ENCODE data around the gene GLIPR1L1. TPM values are rescaled to one million over a fixed set of nuclear protein-coding genes. Genes with fewer than 3 reads are reported as not detected.

The GLIPR1L1 gene
- total RNA-seq, 1 donor from 2014 or later: not detected

DNA sequence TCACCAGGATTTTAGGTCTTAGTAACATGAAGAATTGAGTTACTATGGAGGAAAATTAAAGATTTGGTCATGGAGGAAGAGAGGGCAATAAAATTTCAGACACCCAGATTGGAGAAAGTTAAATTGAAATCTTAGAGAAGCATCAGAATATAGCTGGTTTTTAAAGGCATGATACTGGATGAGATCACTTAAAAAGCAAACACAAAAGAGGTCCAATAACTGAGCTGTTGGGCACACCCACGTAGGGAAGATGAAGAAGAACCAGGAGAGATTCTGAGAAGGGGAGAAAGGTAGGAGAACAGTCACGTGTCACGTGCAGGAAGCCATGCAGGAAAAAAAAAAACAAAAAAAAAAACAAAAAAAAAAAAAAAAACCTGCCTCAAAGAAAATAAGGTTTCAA, 23.1 kb upstream of the GLIPR1L1 start:
- Mint-ChIP-seq H3K4me3 (no peak overlapping the region), H3K4me1 (no peaks in the 10 kb centered on the region), H3K9me3 (peaks cover 3% of the 10 kb centered on the region), H3K27ac (no peak overlapping the region), H3K36me3 (no peaks in the 10 kb centered on the region), H3K27me3 (ENCODE audit: low read depth) (no peaks in the 10 kb centered on the region)
- DNase-seq (ENCODE audit: low spot score in 2 of 2, unreplicated experiment in 2 of 2): no peak
- TF ChIP-seq, protein P1, sequence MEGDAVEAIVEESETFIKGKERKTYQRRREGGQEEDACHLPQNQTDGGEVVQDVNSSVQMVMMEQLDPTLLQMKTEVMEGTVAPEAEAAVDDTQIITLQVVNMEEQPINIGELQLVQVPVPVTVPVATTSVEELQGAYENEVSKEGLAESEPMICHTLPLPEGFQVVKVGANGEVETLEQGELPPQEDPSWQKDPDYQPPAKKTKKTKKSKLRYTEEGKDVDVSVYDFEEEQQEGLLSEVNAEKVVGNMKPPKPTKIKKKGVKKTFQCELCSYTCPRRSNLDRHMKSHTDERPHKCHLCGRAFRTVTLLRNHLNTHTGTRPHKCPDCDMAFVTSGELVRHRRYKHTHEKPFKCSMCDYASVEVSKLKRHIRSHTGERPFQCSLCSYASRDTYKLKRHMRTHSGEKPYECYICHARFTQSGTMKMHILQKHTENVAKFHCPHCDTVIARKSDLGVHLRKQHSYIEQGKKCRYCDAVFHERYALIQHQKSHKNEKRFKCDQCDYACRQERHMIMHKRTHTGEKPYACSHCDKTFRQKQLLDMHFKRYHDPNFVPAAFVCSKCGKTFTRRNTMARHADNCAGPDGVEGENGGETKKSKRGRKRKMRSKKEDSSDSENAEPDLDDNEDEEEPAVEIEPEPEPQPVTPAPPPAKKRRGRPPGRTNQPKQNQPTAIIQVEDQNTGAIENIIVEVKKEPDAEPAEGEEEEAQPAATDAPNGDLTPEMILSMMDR (IDR thresholded peaks at IDR 0.05; ENCODE audit: unreplicated experiment): no peak

DNA sequence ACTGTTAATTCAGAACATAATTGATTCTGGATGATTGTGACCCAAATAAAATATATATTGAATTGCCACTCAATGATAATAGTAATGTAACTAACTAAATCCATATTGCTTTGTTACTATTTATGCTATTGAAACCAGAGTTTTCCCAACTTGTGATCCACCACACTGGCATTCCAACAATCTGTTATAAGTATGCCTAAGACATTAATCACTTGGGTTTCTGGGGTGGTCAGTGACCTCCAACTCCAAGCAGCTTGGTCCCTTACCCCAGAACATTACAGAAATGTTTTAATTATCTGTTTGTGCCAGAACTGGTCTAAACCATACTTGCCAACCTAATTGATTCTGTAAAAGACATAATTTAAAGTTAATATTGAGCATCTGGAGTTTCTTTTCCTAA, 19.0 kb upstream of the GLIPR1L1 start:
- TF ChIP-seq, protein P1 (IDR thresholded peaks at IDR 0.05; ENCODE audit: unreplicated experiment): no peak
- H3K36me3 Mint-ChIP-seq: no peaks in the 10 kb centered on the region
- DNase-seq (ENCODE audit: low spot score in 2 of 2, unreplicated experiment in 2 of 2): no peak
- H3K9me3 Mint-ChIP-seq: no peaks in the 10 kb centered on the region
- no peak overlapping the region for H3K27ac Mint-ChIP-seq
- no peaks in the 10 kb centered on the region for H3K27me3 Mint-ChIP-seq (ENCODE audit: low read depth)
- H3K4me3 Mint-ChIP-seq: no peak overlapping the region
- H3K4me1 Mint-ChIP-seq: no peaks in the 10 kb centered on the region

DNA sequence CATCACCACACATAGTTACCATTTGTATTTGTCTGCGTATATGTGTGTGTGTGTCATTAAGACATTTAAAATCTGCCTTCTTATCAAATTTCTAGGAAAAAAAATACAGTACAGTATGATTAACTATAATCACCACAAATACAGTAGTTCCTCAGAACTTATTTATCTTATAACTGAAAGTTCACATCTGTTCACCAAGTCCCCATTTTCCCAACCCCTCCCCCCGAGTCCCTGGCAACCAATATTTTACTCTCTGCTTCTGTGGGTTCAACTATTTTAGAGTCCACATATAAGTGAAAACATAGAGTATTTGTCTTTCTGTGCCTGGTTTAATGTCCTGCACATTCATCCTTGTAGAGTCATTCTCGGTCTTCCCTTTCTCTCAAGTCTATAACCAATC, 16.7 kb upstream of the GLIPR1L1 start:
- Mint-ChIP-seq H3K36me3 (no peaks in the 10 kb centered on the region), H3K4me1 (no peaks in the 10 kb centered on the region), H3K9me3 (no peaks in the 10 kb centered on the region), H3K27me3 (ENCODE audit: low read depth) (no peaks in the 10 kb centered on the region), H3K4me3 (no peak overlapping the region), H3K27ac (no peak overlapping the region)
- no peak for DNase-seq (ENCODE audit: low spot score in 2 of 2, unreplicated experiment in 2 of 2)
- TF ChIP-seq, protein P1 (IDR thresholded peaks at IDR 0.05; ENCODE audit: unreplicated experiment): no peak

- Mint-ChIP-seq H3K4me3 (no peak overlapping the region), H3K36me3 (no peaks in the 10 kb centered on the region), H3K27me3 (ENCODE audit: low read depth) (no peaks in the 10 kb centered on the region), H3K4me1 (peaks cover 3% of the 10 kb centered on the region), H3K9me3 (no peaks in the 10 kb centered on the region), H3K27ac (no peak overlapping the region)
- TF ChIP-seq, protein P1 (IDR thresholded peaks at IDR 0.05; ENCODE audit: unreplicated experiment): no peak
- no peak for DNase-seq (ENCODE audit: low spot score in 2 of 2, unreplicated experiment in 2 of 2)
Observed at GRCh38 chr12:75322464-75322863, 12.0 kb upstream of the GLIPR1L1 start.

- no peak overlapping the region for H3K27ac Mint-ChIP-seq
- no peaks in the 10 kb centered on the region for H3K27me3 Mint-ChIP-seq (ENCODE audit: low read depth)
- DNase-seq (ENCODE audit: low spot score in 2 of 2, unreplicated experiment in 2 of 2): no peak
- H3K36me3 Mint-ChIP-seq: no peaks in the 10 kb centered on the region
- no peaks in the 10 kb centered on the region for H3K9me3 Mint-ChIP-seq
- H3K4me3 Mint-ChIP-seq: no peak overlapping the region
- TF ChIP-seq, protein P1 (IDR thresholded peaks at IDR 0.05; ENCODE audit: unreplicated experiment): no peak
- H3K4me1 Mint-ChIP-seq: peaks cover 3% of the 10 kb centered on the region
Observed at GRCh38 chr12:75323663-75324062, 10.8 kb upstream of the GLIPR1L1 start.

DNA sequence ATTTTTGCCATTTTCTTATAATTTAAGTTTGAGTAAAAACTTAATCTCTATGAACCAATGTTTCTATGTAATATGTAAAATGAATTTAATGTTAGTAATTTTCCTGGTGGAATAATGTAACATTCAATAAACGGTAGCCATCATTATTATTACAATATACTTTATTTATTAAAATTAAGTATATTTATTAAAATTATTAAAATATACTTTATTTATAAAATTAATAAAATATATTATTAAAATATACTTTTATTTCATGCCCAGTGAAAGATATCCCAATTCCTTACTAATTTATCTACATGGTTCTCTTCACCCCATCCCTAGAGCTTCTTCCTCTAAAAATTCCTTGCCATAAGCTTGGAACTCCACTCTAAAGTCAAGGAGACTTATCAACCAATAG, 6.8 kb upstream of the GLIPR1L1 start:
- DNase-seq (ENCODE audit: low spot score in 2 of 2, unreplicated experiment in 2 of 2): no peak
- Mint-ChIP-seq H3K36me3 (no peaks in the 10 kb centered on the region), H3K4me1 (peaks cover 7% of the 10 kb centered on the region), H3K27ac (no peak overlapping the region), H3K4me3 (no peak overlapping the region), H3K27me3 (ENCODE audit: low read depth) (no peaks in the 10 kb centered on the region), H3K9me3 (no peaks in the 10 kb centered on the region)
- TF ChIP-seq, protein P1 (IDR thresholded peaks at IDR 0.05; ENCODE audit: unreplicated experiment): no peak
